Esophagus muscularis mucosa (tissue), 3 donors: ENCODE data around the gene DACH2.

Experiments
- POLR2A ChIP-seq: fragments of 450-650 bp; IDR thresholded peaks from one replicate; pipeline ENCODE4 v1.6.1; 2017; ENCODE audit warnings: antibody characterized with exemption, moderate library complexity, mild to moderate bottlenecking, low read depth
- TF ChIP-seq, protein P1 (sequence below), 3 experiments: fragments of 200-600 bp in 2 of 3; fragments of 450-650 bp in 1 of 3; sonication (generic) in 2 of 3; IDR thresholded peaks; one replicate each; pipeline ENCODE4 v1.5.1; 2017 to 2019; ENCODE audit warnings: antibody characterized with exemption in 3 of 3, mild to moderate bottlenecking in 2 of 3, moderate library complexity in 1 of 3

DNA sequence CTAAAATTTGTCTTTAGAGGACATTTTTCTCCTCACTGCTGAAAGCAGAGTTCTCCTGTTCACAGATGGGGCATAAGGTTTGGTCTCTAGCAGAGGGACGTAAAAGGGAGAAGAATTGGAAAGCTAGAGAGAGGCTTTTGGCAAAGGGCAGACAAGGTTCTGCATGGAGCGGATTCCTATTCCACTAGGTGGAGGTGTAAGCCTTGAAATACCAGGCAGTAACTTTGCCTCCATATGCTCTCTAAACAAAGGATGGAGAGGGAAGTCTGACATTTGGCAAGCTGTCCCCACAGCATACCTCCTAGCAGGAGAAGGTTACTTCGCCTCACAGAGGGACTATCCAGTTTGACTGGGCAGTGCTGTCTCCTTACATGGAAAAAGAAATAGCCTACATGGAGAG is 174.7 kb downstream of the DACH2 start:
- TF ChIP-seq POLR2A, result no peak
- TF ChIP-seq, protein P1, sequence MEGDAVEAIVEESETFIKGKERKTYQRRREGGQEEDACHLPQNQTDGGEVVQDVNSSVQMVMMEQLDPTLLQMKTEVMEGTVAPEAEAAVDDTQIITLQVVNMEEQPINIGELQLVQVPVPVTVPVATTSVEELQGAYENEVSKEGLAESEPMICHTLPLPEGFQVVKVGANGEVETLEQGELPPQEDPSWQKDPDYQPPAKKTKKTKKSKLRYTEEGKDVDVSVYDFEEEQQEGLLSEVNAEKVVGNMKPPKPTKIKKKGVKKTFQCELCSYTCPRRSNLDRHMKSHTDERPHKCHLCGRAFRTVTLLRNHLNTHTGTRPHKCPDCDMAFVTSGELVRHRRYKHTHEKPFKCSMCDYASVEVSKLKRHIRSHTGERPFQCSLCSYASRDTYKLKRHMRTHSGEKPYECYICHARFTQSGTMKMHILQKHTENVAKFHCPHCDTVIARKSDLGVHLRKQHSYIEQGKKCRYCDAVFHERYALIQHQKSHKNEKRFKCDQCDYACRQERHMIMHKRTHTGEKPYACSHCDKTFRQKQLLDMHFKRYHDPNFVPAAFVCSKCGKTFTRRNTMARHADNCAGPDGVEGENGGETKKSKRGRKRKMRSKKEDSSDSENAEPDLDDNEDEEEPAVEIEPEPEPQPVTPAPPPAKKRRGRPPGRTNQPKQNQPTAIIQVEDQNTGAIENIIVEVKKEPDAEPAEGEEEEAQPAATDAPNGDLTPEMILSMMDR (IDR thresholded peaks at IDR 0.05), result no peak
